HT1080 (cell line): ENCODE results near the gene MLN. TPM values are rescaled to one million over a fixed set of nuclear protein-coding genes. Genes with fewer than 3 reads are reported as not detected.
A peak's percentile ranks its signal among the peaks of the same experiment; 100 is the strongest.

Experiments used
- DNase-seq: peaks from one replicate; pipeline ENCODE4 v3.0.0-alpha.2; 2015; ENCODE audit warnings: low read depth
- polyA plus RNA-seq, 2 experiments: library from polyadenylated mRNA; depleted of rRNA; stranded (reverse); fragments of >200 nt; gene quantifications; 2 replicates each; pipeline ENCODE4 v1.2.3, GENCODE V29; 2015
- total RNA-seq: library from RNA; depleted of rRNA; stranded (reverse); fragments of >200 nt; shearing (Covaris generic); gene quantifications from 2 replicates; pipeline ENCODE4 v1.2.3, GENCODE V29; 2014; rRNA removed

The MLN gene
- not detected in 2 replicates for total RNA-seq
- polyA plus RNA-seq (2015; cell fraction: cytosol; rRNA removed), result not detected in 2 replicates
- polyA plus RNA-seq (2015; cell fraction: nucleus; rRNA removed), result not detected in 2 replicates

GRCh38 chr6:33803571-33804053, at the start of gene MLN:
TSS of gene MLN (minus strand) at chr6:33804003. CDS start at chr6:33801163, 2,840 bp downstream.
- DNase-seq, result no peak

- no peak for DNase-seq
These were observed 49.2 kb upstream of the MLN start for GRCh38 chr6:33853026-33853425.

GRCh38 chr6:33851959-33852358, 48.2 kb upstream of the MLN start:
- DNase-seq, result no peak

GRCh38 chr6:33850869-33851541, 47.2 kb upstream of the MLN start:
- DNase-seq, result no peak

GRCh38 chr6:33850296-33850695, 46.5 kb upstream of the MLN start:
- DNase-seq, result no peak

- no peak for DNase-seq
These were observed 45.8 kb upstream of the MLN start for GRCh38 chr6:33849500-33850075.

- no peak for DNase-seq
These were observed 44.7 kb upstream of the MLN start for GRCh38 chr6:33848484-33848883.

- DNase-seq, result no peak
These were observed 44.1 kb upstream of the MLN start for GRCh38 chr6:33847867-33848266.

- DNase-seq, result peak; percentile 30
These were observed 43.3 kb upstream of the MLN start for GRCh38 chr6:33847078-33847477.

GRCh38 chr6:33846226-33846625, 42.4 kb upstream of the MLN start:
- no peak for DNase-seq

- DNase-seq, result no peak
These were observed 41.4 kb upstream of the MLN start for GRCh38 chr6:33845031-33845745.

GRCh38 chr6:33843131-33844121, 39.6 kb upstream of the MLN start:
- no peak for DNase-seq

GRCh38 chr6:33841868-33842267, 38.1 kb upstream of the MLN start:
- no peak for DNase-seq

- no peak for DNase-seq
These were observed 37.3 kb upstream of the MLN start for GRCh38 chr6:33841070-33841469.

- DNase-seq, result peak; percentile 98
These were observed 36.5 kb upstream of the MLN start for GRCh38 chr6:33840048-33840926.

GRCh38 chr6:33839399-33840047, 35.7 kb upstream of the MLN start:
- no peak for DNase-seq

GRCh38 chr6:33838983-33839382, 35.2 kb upstream of the MLN start:
- DNase-seq, result no peak

- no peak for DNase-seq
These were observed 34.3 kb upstream of the MLN start for GRCh38 chr6:33837971-33838665.
